Uterus (tissue), 4 donors: ENCODE data around the gene TNNI2. TPM values are rescaled to one million over a fixed set of nuclear protein-coding genes. Genes with fewer than 3 reads are reported as not detected.
"Not testable (repeated sequence)": the region's sequence is repeated elsewhere in the genome, so short reads cannot be mapped to it uniquely, and the experiment has no call there.

Experiments
- DNase-seq, 2 donors: peaks; one replicate each; pipeline ENCODE4 v3.0.0-alpha.2; 2019 to 2020
- H3K27ac ChIP-seq, 2 donors: fragments of 200-600 bp; sonication (generic); 1 replicate in 1 of 2; 2 replicates in 1 of 2; pipeline ENCODE4 v1.5.1; 2016 to 2018
- H3K27me3 ChIP-seq, 2 donors: fragments of 200-600 bp; sonication (generic); one replicate each; pipeline ENCODE4 v1.5.1; 2018 to 2019; ENCODE audit warnings: control low read depth in 1 of 2
- H3K36me3 ChIP-seq, 2 donors: fragments of 200-600 bp; sonication (generic); one replicate each; pipeline ENCODE4 v1.5.1; 2019; ENCODE audit warnings: control low read depth in 1 of 2
- H3K4me1 ChIP-seq, 2 donors: fragments of 200-600 bp; sonication (generic); one replicate each; pipeline ENCODE4 v1.5.1; 2018 to 2019; ENCODE audit warnings: control low read depth in 1 of 2
- H3K4me3 ChIP-seq, 2 donors: fragments of 200-600 bp; sonication (generic); 1 replicate in 1 of 2; 2 replicates in 1 of 2; pipeline ENCODE4 v1.5.1; 2018 to 2019; ENCODE audit warnings: mild to moderate bottlenecking in 1 of 2
- H3K9me3 ChIP-seq, 2 donors: fragments of 200-600 bp; sonication (generic); one replicate each; pipeline ENCODE4 v1.5.1; 2019; ENCODE audit warnings: control low read depth in 1 of 2
- CTCF ChIP-seq, 4 experiments: fragments of 200-600 bp in 2 of 4; fragments of 450-650 bp in 2 of 4; sonication (generic) in 2 of 4; IDR thresholded peaks; one replicate each; pipeline ENCODE4 v1.5.1; 2016 to 2019; ENCODE audit warnings: antibody characterized with exemption in 4 of 4, mild to moderate bottlenecking in 2 of 4, moderate library complexity in 1 of 4
- POLR2A ChIP-seq, 2 donors: fragments of 450-650 bp; IDR thresholded peaks; one replicate each; pipeline ENCODE4 v1.6.1; 2016; ENCODE audit warnings: antibody characterized with exemption in 2 of 2, mild to moderate bottlenecking in 1 of 2, moderate library complexity in 1 of 2
- intact Hi-C: fragments of 100-400 bp; cut with DNase I; formaldehyde crosslinking; loops from one replicate; pipeline ENCODE4 v1.15.1; 2023; ENCODE audit warnings: low total_unique reads
- total RNA-seq, 4 donors: library from RNA; depleted of rRNA in 3 of 4; stranded (reverse); fragments of >200 nt in 3 of 4; gene quantifications; one replicate each; pipeline versions ENCODE4 v1.1.0 to v1.2.4, GENCODE V29; 2014 to 2023
- donor health status: DM: yes; HTN: yes; CAD: no.

The TNNI2 gene
- total RNA-seq, 4 donors from 2014 or later: 0.95 to 1.5 TPM; not detected in 2

GRCh38 chr11:1875093-1875850, 36.5 kb downstream of the TNNI2 start:
- Histone ChIP-seq H3K27ac (peak overlapping the region; percentile 86 to 89), H3K36me3 (no peaks in the 10 kb centered on the region), H3K4me1 (peaks cover 0 to 11% of the 10 kb centered on the region in 2 donors), H3K4me3 (no peak overlapping the region), H3K9me3 (no peaks in the 10 kb centered on the region), H3K27me3 (no peaks in the 10 kb centered on the region)
- intact Hi-C loops: no loop called here
- TF ChIP-seq POLR2A (IDR thresholded peaks at IDR 0.05) (no peak), CTCF (IDR thresholded peaks at IDR 0.05) (no peak)
- DNase-seq: peak; percentile 16 to 56

- H3K9me3 ChIP-seq, H3K27me3 ChIP-seq, intact Hi-C loops, H3K36me3 ChIP-seq, DNase-seq: not testable (repeated sequence)
- Histone ChIP-seq H3K4me1 (peaks cover 0 to 14% of the 10 kb centered on the region in 2 donors), H3K4me3 (peak overlapping the region in 1 of 2 donors; percentile 13), H3K27ac (peak overlapping the region; percentile 86 to 89)
These were observed 37.1 kb downstream of the TNNI2 start for GRCh38 chr11:1875851-1876301.

- Histone ChIP-seq H3K27me3 (no peaks in the 10 kb centered on the region), H3K4me3 (peak overlapping the region in 1 of 2 donors; percentile 13), H3K4me1 (peaks cover 0 to 21% of the 10 kb centered on the region in 2 donors), H3K9me3 (no peaks in the 10 kb centered on the region), H3K27ac (peak overlapping the region; percentile 86 to 89), H3K36me3 (no peaks in the 10 kb centered on the region)
- TF ChIP-seq CTCF (IDR thresholded peaks at IDR 0.05) (peak; percentile 25 to 38 (median 32)), POLR2A (IDR thresholded peaks at IDR 0.05) (no peak)
- intact Hi-C loops: no loop called here
- DNase-seq: peak; percentile 80 to 90
These were observed 37.7 kb downstream of the TNNI2 start for GRCh38 chr11:1876361-1877063.

- Histone ChIP-seq H3K36me3 (no peaks in the 10 kb centered on the region), H3K27me3 (no peaks in the 10 kb centered on the region), H3K4me3 (no peak overlapping the region), H3K9me3 (no peaks in the 10 kb centered on the region), H3K27ac (peak overlapping the region; percentile 86 to 89), H3K4me1 (peaks cover 0 to 28% of the 10 kb centered on the region in 2 donors)
- peak; percentile 69 to 82 for DNase-seq
- no peak for TF ChIP-seq CTCF (IDR thresholded peaks at IDR 0.05)
- no peak for TF ChIP-seq POLR2A (IDR thresholded peaks at IDR 0.05)
- intact Hi-C loops: no loop called here
These were observed 38.7 kb downstream of the TNNI2 start for GRCh38 chr11:1877211-1878136.
